Measurements from ENCODE around the gene NPHS1.

GRCh38 chr19:35885904-35886303, 33.6 kb upstream of the NPHS1 start:
- TF ChIP-seq CTCF (IDR thresholded peaks at IDR 0.05) (no peak), POLR2AphosphoS5 (IDR thresholded peaks at IDR 0.05) (no peak), POLR2A (IDR thresholded peaks at IDR 0.05) (no peak)

Measured in sigmoid colon (tissue), 4 donors.